Measurements from ENCODE around the gene USH1C.

DNA sequence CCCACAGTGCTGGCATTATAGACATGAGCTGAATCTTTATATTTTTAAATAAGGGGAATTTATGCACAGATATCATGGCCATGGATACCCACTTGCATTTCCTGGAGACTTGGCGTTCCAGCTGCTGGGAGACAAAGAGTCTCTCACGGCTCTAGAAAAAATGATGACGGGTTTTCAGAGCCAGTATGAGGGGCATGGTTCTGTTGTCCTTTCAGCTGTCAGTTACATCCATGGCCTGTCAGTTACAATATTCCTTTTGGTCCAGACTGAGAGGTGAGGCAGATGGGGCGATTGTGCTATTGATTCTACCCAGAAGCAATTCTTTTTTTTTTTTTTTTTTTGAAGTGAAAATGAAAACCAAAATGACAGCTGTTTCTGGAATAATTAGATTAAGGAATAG, 29.7 kb downstream of the USH1C start:
- TF ChIP-seq POLR2A (IDR thresholded peaks at IDR 0.05; ENCODE audit: low read depth, low read length), result no peak
- TF ChIP-seq, protein P1, sequence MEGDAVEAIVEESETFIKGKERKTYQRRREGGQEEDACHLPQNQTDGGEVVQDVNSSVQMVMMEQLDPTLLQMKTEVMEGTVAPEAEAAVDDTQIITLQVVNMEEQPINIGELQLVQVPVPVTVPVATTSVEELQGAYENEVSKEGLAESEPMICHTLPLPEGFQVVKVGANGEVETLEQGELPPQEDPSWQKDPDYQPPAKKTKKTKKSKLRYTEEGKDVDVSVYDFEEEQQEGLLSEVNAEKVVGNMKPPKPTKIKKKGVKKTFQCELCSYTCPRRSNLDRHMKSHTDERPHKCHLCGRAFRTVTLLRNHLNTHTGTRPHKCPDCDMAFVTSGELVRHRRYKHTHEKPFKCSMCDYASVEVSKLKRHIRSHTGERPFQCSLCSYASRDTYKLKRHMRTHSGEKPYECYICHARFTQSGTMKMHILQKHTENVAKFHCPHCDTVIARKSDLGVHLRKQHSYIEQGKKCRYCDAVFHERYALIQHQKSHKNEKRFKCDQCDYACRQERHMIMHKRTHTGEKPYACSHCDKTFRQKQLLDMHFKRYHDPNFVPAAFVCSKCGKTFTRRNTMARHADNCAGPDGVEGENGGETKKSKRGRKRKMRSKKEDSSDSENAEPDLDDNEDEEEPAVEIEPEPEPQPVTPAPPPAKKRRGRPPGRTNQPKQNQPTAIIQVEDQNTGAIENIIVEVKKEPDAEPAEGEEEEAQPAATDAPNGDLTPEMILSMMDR (conservative IDR thresholded peaks at IDR 0.05; ENCODE audit: low read depth, low read length), result no peak
- TF ChIP-seq FOS (IDR thresholded peaks at IDR 0.05; ENCODE audit: low read depth, low read length), result no peak
- no peak for TF ChIP-seq MAZ (IDR thresholded peaks at IDR 0.05; ENCODE audit: borderline replicate concordance, low read depth, low read length)
- TF ChIP-seq RAD21 (IDR thresholded peaks at IDR 0.05; ENCODE audit: low read length), result no peak
- no peak for TF ChIP-seq RCOR1 (IDR thresholded peaks at IDR 0.05; ENCODE audit: insufficient replicate concordance, low read length)
- TF ChIP-seq BHLHE40 (IDR thresholded peaks at IDR 0.05; ENCODE audit: low read depth, low read length), result no peak
- no peak for TF ChIP-seq CHD1 (IDR thresholded peaks at IDR 0.05; ENCODE audit: low read depth, low read length)
- no peak for TF ChIP-seq SMC3 (IDR thresholded peaks at IDR 0.05; ENCODE audit: low read depth, low read length)

Data from IMR-90 (cell line).